ENCODE results near the gene CATSPERE.
"Not testable (repeated sequence)": the region's sequence is repeated elsewhere in the genome, so short reads cannot be mapped to it uniquely, and the experiment has no call there.

The CATSPERE gene

DNA sequence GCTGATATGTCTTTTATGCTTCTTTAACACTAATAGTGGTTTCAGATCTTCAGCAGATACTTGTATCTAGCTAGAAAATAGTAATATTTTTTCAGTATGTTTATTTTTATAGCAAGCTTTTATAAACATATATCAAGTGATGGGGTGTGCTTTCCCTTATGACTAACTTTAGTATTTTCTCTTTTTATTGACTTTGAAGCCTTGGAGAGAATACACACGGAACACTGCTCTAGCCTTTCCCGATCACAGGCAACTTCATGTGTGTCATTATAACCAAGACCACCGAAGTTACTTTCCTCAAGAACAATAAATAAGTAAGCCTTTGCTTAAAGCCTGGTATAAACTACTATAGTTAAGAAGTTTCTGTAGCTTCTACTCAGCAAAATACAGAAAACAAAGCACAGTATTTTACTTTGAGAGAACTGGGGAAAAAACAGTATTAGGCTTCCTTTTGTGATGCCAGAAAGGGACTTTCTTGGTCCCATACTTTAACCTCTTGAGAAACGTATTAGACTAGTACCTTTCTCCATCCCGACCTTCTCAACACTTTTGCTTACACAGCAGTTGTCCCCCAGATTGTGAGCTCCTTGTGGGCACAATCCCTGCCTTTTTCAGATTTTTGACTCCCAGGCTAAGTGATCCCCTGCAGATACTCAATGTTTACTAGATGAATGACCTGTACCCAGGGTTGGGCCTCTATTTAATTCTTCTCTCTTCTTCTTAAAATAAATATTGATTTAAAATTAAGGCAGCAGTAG, 12.6 kb upstream of the CATSPERE start:
- no peak for DNase-seq

DNA sequence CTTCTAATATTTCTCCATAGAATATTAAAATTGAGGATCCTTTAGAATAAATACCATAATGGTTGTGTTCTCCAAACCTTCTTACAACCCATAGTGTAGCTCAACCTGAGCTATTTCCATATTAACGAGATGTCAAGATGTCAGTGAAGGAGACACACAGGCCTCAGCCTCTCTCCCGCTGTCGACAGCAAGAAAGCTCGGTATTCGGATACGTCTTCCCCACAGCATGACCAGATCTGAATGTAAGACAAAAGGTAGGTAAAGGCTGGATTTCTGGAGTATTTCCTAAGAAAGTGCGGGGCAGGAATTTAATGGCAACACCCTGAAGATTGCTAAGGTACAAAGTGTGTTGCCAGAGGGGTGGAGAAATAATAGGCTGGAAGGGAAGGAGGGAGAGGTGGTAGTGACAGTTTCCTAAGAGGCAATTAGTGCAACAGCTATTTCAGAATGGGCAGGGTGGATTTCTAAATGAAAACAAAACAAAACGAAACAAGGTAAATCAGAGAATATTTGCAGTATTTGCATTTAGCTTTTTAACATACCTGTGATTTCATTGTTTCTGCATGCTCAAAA, 11.1 kb upstream of the CATSPERE start:
- peak; percentile 25 for DNase-seq

DNA sequence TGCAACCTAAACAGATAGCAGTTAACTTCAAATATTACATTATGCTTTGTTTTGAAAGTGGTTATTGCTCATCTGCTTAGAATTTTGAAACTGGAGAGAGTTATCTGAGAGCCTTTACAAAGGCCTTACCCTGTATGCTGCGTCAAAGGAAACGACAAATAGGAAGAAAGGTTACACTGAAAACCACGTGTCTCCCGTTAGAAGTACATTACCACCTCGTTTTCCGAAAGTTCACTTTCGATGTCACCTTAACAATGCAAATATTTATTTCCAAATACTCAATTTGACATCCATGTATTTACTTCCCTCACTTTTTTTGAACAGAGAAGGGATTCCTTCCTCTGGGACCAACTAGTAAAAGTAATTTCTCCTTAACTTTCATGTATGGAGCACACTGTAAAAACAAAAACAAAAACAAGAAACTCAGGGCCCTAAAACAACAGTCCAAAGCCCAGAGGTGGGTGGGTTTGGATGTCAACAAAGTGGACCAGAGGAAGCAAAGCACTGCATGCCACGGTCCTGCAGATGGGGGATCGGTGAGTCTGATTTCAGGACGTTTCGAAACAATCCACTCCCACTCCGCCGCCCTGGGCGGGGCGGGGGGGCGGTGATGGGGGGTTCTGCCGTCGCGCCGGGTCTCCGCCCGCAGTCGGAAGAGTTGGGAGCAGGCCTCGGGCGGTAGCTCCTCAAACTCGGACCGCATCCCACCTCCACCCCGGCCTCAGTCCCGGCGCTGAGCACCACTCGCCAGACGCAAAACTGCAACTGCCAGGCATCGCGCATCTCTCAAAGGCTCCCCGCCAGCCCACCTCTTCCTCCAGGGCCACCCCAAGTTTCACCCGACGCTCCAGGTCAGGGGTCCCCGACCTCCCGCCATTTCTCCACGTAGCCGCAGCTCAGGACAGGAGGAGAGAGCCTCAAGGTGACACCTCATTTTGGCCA, 10.2 kb upstream of the CATSPERE start:
- DNase-seq, result peak; percentile 67

DNA sequence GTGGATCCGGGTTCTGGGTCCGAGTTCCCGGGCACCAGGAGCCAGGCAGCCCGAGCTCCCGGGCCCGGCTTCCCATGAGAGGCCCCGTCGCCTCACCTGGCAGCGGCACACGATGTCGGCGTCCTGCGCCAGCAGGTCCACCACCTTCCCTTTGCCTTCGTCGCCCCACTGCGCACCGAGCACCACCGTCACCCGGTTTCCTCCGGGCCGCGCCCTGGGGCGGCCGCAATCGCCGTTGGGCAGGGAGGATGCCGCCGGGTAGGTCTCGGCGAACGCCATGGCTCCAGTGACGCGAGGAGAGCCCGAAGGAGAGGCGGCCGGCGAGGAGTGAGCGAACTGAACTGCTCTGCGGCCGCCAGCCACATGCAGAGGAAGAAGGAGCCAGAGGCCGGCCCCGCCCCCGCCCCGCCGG, 9.5 kb upstream of the CATSPERE start, which contains the start of gene ADSS2:
Gene ADSS2 (minus strand): TSS at position 371 of the 412 bp plus-strand sequence. CDS start 92 bp downstream, at position 279.
- DNase-seq, result no peak

DNA sequence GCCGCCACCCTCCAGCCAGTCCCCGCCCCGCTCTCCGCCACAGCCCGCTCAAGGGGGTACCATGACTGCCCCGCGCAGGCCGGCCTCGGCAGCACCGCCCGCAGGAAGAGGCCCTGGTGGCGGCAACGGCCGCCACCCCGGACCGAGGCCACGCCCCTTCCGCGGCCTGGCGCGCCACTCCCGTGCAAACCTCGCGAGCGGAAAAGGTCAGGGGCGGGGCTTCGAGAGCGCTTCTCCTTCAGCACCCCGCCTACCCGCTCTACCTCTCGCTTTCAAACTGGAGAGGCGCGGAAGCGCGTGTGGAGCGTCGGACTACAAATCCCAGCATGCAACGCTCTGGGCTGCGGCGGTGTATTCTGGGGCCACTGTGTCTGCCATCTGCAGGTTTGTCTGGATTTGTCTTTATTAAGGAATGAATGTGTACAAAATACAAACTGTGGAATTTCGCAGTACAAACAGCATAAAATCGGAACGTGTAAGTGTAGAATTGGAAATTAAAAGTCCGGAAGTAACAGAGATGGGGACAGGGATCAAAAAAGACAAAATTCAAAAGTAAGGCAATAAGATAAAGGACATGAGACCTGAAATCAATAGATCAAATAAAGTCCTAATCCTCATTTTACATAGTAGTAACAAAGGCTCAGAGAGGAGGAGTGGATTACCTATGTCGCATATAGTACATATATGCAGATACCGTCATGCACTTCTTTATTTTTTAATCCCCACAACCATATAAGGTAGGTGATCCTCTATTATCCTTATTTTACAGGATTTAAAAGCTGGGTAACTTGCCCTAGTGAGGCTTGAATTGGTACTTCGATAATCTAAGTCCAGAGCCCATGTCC, 8.9 kb upstream of the CATSPERE start:
- DNase-seq, result peak; percentile 100

DNA sequence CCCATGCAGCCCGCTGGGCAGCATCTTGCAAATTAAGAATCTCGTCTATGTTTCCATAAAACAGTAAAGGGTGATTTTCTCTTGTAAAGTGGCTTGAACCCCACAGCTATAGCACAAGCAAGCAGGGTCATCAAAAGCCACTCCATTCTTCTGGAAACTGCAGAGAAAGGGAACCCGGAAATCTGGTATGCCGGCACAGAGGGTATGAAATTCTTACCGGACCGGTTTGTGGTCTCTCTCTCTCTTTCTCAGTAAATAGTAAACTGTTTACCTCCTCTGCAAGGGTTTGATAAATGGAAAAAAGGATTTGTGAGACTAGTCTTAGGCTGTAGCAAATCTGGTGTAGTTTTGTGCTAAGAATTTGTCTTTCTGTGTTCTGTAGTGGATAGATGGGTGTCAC, 6.7 kb upstream of the CATSPERE start:
- DNase-seq, result no peak

DNA sequence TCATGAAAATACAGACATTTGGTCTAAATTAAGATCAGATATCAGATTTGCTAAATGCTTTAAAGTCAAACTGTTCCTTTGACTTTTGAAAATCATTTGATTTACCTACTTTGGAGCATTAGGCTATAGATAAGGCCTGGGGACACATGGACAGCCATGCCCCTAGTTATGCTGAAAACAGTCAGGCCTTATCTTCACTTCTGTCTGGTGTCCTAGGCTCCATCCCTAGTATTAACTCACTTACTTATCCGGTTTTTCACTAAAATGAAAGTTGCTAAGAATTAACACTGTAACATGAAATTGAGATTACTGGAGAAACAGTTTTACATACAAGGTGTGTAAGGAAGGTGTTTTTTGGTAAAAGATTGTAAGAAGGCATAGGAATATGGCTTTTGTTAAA, 4.5 kb upstream of the CATSPERE start:
- no peak for DNase-seq

DNA sequence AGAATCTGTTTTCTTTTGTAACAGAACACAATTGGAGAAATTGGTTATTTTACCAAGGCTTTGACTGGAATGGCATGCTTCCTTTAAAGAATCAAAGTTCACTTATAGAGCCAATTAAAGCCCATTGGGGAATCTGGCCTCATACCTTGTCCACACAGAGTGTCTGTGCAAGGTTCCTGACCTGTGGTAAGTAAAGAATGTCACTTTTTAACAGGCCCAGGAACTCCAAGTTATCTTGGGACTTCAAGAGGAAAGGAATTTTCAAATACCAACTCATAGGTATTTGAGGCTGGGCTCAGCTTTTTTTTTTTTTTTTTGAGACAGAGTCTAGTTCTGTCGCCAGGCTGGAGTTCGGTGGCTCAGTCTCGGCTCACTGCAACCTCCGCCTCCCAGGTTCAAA, 2.3 kb upstream of the CATSPERE start:
- DNase-seq, result no peak

DNA sequence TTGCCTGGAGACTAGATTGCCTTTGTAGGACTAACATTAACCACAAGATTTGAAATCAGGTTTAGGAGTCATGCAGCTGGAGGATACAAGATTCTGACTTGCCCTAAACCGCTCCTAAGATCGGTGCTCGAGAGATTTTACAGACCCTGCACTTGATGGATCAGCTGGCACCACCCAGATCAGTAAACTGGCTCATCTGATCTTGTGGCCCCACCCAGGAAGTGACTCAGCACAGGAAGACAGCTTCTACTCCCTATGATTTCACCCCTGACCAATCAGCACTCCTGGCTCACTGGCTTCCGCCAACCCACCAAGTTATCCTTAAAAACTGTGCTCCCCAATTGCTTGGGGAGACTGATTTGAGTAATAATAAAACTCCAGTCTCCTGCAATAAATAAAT, 876 bp upstream of the CATSPERE start:
- peak; percentile 19 for DNase-seq

DNA sequence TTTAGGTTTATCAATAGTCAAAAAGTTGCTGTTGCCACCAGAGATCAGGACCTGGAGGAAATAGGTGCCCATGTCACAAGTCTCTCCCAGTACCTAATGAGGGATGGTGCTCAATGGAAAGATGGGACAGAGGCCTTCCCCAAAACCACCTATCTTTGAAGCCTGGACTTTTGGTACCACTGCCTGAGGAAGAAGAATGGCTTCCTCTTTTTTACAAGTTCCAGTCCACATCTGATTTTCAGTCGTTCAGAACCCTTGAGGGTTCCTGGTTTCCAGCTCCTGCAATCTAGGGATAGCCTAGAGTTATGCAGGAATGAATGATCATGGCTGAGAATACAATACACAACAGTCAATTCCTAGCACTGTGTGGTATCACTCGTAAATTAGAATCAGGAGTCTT, 5.7 kb downstream of the CATSPERE start:
- no peak for DNase-seq

DNA sequence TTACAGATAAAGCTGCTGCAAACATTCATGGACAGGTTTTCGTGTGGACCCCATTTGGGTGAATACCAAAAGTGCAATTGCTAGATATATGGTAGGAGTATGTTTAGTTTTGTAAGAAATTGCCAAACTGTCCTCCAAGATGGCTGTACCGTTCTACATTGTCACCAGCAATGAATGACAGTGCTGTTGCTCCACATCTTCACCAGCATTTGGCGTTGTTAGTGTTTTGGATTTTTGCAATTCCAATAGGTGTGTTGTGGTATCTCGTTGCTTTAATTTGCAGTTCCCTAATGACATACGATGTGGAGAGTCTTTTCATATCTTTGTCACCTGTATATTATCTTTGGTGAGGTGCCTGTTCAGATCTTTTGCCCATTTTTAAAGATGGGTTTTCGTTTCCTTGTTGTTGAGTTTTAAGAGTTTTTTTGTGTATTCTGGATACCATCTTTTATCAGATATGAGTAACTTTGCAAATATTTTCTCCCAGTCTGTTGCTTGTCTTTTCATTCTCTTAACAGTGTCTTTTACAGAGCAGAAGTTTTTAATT, 12.1 kb downstream of the CATSPERE start:
- no peak for DNase-seq

DNA sequence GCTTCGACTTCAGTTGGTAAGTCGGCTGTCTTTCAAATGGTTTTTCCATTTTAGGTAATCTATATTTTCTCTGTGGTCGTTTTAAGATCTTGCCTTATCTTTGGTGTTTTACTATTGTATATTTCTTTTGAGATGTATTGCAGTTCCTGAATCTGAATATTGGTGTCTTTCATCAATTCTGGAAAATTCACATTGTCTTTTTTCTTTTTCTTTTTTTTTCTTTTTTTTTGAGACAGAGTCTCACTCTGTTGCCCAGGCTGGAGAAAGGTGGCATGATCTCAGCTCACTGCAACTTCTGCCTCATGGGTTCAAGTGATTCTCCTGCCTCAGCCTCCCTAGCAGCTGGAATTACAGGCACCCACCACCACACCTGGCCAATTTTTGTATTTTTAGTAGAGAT, 23.9 kb downstream of the CATSPERE start:
- not testable (repeated sequence) for DNase-seq

DNA sequence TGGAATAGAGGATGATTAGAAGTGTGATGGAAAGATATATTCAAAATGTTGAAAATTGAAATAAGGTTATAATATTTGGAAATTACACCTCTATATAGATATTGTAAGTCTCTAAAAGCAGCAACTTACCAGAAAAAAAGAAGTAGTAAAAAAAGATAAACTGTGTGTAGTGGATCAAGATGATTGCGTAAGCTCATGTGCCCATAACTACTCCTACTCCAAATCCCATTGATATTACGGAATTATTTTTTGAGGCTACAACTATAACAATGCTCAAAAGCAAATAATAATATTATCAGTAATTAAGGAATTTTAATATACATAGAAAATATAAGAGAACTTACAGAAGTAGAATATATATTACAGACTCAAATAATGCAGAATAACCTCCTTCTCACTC, 33.6 kb downstream of the CATSPERE start:
- no peak for DNase-seq

DNA sequence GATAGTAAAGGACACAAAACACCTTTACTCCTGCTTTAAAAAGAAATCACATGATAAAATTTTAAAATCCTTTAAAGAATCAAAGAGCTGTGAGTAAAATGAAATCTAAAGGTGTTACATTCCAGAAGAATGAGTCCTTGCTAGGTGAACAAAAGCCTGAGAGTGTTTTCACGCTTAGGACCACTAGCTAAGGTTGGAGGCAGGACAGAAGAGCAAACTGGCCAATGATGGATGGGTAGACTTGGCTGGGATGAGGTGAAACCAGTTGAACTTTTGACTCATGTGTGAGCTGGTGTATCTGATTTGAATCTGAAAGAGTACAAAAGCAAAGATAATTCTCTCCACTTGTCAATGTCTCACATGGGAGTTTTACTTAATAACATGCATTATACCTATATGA, 35.1 kb downstream of the CATSPERE start:
- no peak for DNase-seq

DNA sequence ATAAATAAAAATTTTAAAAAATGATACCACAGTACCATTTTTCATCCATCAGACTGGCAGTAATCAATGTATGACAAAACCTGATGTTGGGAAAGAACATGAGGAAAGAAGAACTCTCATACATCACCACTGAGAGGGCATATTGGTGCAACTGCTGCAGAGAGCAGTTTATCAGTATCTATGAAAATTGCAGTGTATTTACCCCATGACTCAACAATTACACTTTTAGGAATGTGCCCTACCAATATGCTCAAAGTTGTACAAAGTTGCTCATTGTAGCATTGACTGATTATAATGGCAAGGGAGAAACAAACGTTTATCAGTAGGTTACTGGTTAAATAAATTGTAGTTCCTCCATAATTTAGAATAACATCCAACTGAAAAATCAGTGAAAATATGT, 36.7 kb downstream of the CATSPERE start:
- DNase-seq, result no peak

DNA sequence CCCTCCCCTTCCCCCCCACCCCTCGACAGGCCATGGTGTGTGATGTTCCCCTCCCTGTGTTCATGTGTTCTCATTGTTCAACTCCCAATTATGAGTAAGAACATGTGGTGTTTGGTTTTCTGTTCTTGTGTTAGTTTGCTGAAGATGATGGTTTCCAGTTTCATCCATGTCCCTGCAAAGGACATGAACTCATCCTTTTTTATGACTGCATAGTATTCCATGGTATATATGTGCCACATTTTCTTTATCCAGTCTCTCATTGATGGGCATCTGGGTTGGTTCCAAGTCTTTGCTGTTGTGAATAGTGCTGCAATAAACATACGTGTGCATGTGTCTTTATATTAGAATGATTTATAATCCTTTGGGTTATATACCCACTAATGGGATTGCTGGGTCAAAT, 38.4 kb downstream of the CATSPERE start:
- not testable (repeated sequence) for DNase-seq

DNA sequence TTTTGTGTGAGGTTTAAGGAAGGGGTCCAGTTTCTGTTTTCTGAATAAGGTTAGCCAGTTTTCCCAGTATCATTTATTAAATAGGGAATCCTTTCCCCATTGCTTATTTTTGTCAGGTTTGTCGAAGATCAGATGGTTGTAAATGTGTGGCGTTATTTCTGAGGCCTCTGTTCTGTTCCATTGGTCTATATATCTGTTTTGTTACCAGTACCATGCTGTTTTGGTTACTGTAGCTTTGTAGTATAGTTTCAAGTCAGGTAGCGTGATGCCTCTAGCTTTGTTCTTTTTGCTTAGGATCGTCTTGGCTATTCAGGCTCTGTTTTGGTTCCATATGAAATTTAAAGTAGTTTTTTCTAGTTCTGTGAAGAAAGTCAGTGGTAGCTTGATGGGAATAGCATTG, 39.4 kb downstream of the CATSPERE start:
- not testable (repeated sequence) for DNase-seq

DNA sequence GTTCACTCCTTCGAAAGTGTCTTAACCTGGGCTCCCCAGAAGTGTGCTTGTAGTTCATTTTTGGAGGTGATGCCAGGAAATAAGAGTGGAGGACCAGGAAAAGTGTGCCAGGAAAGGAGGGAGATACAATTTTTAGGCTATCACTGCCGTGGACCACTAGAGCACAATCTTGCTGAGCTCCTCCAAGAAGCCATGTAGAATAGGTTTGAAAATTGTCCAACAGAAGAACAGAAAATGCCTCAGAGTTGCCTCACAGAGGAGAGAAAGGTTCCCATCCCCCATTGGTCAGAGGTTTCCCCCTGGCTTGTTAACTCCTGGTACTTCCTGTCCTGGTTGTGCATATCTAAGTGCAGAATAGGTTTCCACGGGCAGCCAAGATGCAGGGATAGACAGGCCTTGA, 41.6 kb downstream of the CATSPERE start:
- DNase-seq, result no peak

DNA sequence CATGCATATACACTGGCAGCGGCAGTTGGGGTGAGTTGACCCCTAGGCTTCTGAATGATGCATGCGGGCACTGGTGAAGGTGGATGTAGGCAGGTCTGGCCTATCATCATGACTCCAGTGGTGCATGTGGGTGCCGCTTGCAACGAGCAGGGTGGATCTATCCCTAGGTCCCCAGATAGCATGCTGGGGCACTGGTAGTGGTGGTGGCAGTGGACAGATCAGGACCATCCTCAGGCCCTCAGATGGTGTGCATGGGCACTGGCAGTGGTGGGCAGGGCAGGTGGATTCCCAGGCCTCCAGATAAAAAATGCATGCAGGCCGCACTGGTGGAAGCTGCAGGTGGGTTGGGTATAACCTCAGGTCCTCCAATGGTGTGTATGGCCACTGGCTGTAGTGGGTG, 52.4 kb downstream of the CATSPERE start:
- no peak for DNase-seq

DNA sequence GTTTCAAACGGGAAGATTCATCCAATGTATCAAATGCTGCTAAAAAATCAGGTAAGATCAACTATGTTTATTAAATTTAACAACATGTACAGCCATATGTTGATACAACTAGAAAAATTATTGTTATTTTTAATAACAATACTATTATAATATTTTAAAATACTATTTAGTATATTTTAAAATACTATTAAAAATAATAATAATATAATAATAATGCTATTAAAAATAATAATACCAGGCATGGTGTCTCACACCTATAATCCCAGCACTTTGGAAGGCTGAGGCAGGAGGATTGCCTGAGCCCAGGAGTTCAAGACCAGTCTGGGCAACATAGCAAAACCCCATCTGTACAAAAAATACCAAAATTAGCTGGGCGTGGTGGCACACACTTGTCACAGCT, 54.6 kb downstream of the CATSPERE start:
- DNase-seq, result no peak

DNA sequence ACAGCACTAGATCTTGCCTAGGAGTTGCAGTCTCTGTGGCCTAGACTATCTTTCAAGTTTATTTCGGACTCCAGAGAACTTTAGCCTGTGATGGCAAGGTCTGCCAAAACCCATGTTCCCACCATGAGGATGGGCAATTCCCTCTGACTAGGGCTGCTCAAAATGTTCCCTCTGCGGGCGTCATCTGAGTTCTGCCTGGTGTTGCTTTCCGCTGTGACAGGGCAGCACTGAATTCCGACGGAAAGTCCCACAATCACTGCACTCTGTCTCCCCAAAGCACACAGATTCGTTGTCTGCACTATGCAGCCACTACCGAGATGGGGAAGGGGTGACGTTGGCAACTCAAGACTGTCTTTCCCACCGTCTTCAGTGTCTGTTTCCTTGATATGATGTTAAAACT, 75.2 kb downstream of the CATSPERE start:
- no peak for DNase-seq

DNA sequence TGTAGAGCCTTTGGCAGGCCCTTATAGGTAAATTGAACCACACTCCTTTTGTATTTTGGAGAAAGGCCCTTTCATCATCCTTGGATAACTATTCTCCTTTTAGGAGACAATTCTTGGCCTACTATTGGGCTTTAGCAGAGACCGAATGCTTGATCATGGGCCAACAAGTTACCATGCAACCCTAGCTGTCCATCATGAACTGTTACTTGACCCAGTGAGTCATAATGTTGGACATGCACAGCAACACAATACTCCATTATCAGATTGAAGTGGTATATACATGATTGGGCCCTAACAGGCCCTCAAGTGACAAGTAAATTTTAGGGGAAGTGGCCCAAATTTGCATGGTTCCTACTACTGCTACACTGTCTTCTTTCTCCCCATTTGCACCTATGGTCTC, 84.4 kb downstream of the CATSPERE start:
- DNase-seq, result no peak

Measured in inflammatory macrophage treated with lipopolysaccharide for 4 hours (primary cell).